HEK293 (cell line): ENCODE results near the gene PITPNM1.

Experiments used
- CTCF ChIA-PET: fragments of 350-600 bp; formaldehyde crosslinking; extraction: SDS; loops from one replicate; lab custom pipeline; 2021; ENCODE audit warnings: antibody characterized with exemption; lab: Yijun Ruan, JAX
- POLR2A ChIA-PET: fragments of 300-600 bp; formaldehyde crosslinking; extraction: SDS; loops from one replicate; lab custom pipeline; 2020; ENCODE audit warnings: antibody characterized with exemption, inconsistent platforms; lab: Yijun Ruan, JAX
- H3K27ac ChIP-seq: fragments of 200-500 bp; sonication (Bioruptor generic); 2 replicates; pipeline ENCODE4 v1.5.1; 2014; ENCODE audit warnings: low read depth, low read length, control low read depth, inconsistent platforms; ENCODE audit errors: extremely low read depth
- H3K36me3 ChIP-seq, 2 experiments: fragments of 200-500 bp in 1 of 2; sonication (Bioruptor generic) in 1 of 2; 1 replicate in 1 of 2; 2 replicates in 1 of 2; pipeline ENCODE4 v1.5.1; 2014 to 2017; ENCODE audit warnings: inconsistent platforms in 2 of 2, low read length in 2 of 2; ENCODE audit not compliant: control insufficient read depth in 2 of 2, insufficient read depth in 1 of 2
- H3K4me1 ChIP-seq: fragments of 200-500 bp; sonication (Bioruptor generic); 2 replicates; pipeline ENCODE4 v1.5.1; 2014; ENCODE audit warnings: mild to moderate bottlenecking, low read length, inconsistent platforms; ENCODE audit not compliant: control insufficient read depth, insufficient read depth
- H3K4me3 ChIP-seq: 2 replicates; pipeline ENCODE4 v1.5.1; 2011; ENCODE audit warnings: low read depth, mild to moderate bottlenecking, control low read depth, low read length, moderate library complexity
- H3K9me3 ChIP-seq: fragments of 200-500 bp; sonication (Bioruptor generic); 2 replicates; pipeline ENCODE4 v1.5.1; 2014; ENCODE audit warnings: low read depth, low read length, inconsistent platforms; ENCODE audit not compliant: control insufficient read depth, insufficient read depth
- GLI4 ChIP-seq: fragments of 450-650 bp; formaldehyde crosslinking; IDR thresholded peaks from 2 replicates; pipeline ENCODE4 v1.5.1; 2016; ENCODE audit warnings: missing biosample characterization, missing genetic modification characterization
- KLF16 ChIP-seq: fragments of 450-650 bp; formaldehyde crosslinking; IDR thresholded peaks from 2 replicates; pipeline ENCODE4 v1.5.1; 2017; ENCODE audit warnings: missing biosample characterization, missing genetic modification characterization
- MYNN ChIP-seq: fragments of 450-650 bp; formaldehyde crosslinking; IDR thresholded peaks from 2 replicates; pipeline ENCODE4 v1.5.1; 2016; ENCODE audit warnings: missing biosample characterization, missing genetic modification characterization, borderline replicate concordance
- WT1 ChIP-seq: fragments of 450-650 bp; formaldehyde crosslinking; IDR thresholded peaks from 2 replicates; pipeline ENCODE4 v1.5.1; 2016; ENCODE audit warnings: missing biosample characterization, missing genetic modification characterization
- ZNF19 ChIP-seq: fragments of 450-650 bp; formaldehyde crosslinking; IDR thresholded peaks from 2 replicates; pipeline ENCODE4; 2016; ENCODE audit warnings: missing biosample characterization, missing genetic modification characterization, low read depth
- ZNF2 ChIP-seq: fragments of 450-650 bp; formaldehyde crosslinking; IDR thresholded peaks from 2 replicates; pipeline ENCODE4 v1.5.1; 2016; ENCODE audit warnings: missing biosample characterization, missing genetic modification characterization
- ZNF302 ChIP-seq: fragments of 450-650 bp; formaldehyde crosslinking; IDR thresholded peaks from 2 replicates; pipeline ENCODE4 v1.5.1; 2016; ENCODE audit warnings: missing biosample characterization, missing genetic modification characterization, low read depth
- ZNF341 ChIP-seq: fragments of 450-650 bp; formaldehyde crosslinking; IDR thresholded peaks from 2 replicates; pipeline ENCODE4; 2016; ENCODE audit warnings: low read depth, missing biosample characterization, missing genetic modification characterization
- ZNF623 ChIP-seq: fragments of 450-650 bp; formaldehyde crosslinking; IDR thresholded peaks from 2 replicates; pipeline ENCODE4 v1.5.1; 2016; ENCODE audit warnings: missing biosample characterization, missing genetic modification characterization
- ZNF624 ChIP-seq: fragments of 450-650 bp; formaldehyde crosslinking; IDR thresholded peaks from 2 replicates; pipeline ENCODE4 v1.5.1; 2017; ENCODE audit warnings: missing biosample characterization, missing genetic modification characterization
- ZNF664 ChIP-seq: fragments of 450-650 bp; formaldehyde crosslinking; IDR thresholded peaks from 2 replicates; pipeline ENCODE4 v1.5.1; 2016; ENCODE audit warnings: missing biosample characterization, missing genetic modification characterization
- ZNF76 ChIP-seq: fragments of 450-650 bp; formaldehyde crosslinking; IDR thresholded peaks from 2 replicates; pipeline ENCODE4; 2016; ENCODE audit warnings: low read depth, missing biosample characterization, missing genetic modification characterization, borderline replicate concordance
- ZSCAN23 ChIP-seq: fragments of 450-650 bp; formaldehyde crosslinking; IDR thresholded peaks from 2 replicates; pipeline ENCODE4 v1.5.1; 2016; ENCODE audit warnings: missing biosample characterization, missing genetic modification characterization
- TF ChIP-seq, protein P1 (sequence below): fragments of 450-650 bp; formaldehyde crosslinking; IDR thresholded peaks from 2 replicates; pipeline ENCODE4 v1.5.1; 2016; ENCODE audit warnings: missing biosample characterization, missing genetic modification characterization
- TF ChIP-seq, protein P2 (sequence below): fragments of 450-650 bp; formaldehyde crosslinking; IDR thresholded peaks from 2 replicates; pipeline ENCODE4 v1.5.1; 2016; ENCODE audit warnings: missing biosample characterization, missing genetic modification characterization
- TF ChIP-seq, protein P3 (sequence below): fragments of 450-650 bp; formaldehyde crosslinking; IDR thresholded peaks from 2 replicates; pipeline ENCODE4 v1.5.1; 2016; ENCODE audit warnings: missing biosample characterization, missing genetic modification characterization, borderline replicate concordance
- TF ChIP-seq, protein P4 (sequence below): fragments of 450-650 bp; formaldehyde crosslinking; IDR thresholded peaks from 2 replicates; pipeline ENCODE4 v1.5.1; 2016; ENCODE audit warnings: missing biosample characterization, missing genetic modification characterization
- TF ChIP-seq, protein P5 (sequence below): fragments of 450-650 bp; formaldehyde crosslinking; IDR thresholded peaks from 2 replicates; pipeline ENCODE4 v1.5.1; 2016; ENCODE audit warnings: missing biosample characterization, missing genetic modification characterization
- TF ChIP-seq, protein P6 (sequence below): fragments of 450-650 bp; formaldehyde crosslinking; IDR thresholded peaks from 2 replicates; pipeline ENCODE4 v1.5.1; 2016; ENCODE audit warnings: missing biosample characterization, missing genetic modification characterization, borderline replicate concordance

Gene PITPNM1

DNA sequence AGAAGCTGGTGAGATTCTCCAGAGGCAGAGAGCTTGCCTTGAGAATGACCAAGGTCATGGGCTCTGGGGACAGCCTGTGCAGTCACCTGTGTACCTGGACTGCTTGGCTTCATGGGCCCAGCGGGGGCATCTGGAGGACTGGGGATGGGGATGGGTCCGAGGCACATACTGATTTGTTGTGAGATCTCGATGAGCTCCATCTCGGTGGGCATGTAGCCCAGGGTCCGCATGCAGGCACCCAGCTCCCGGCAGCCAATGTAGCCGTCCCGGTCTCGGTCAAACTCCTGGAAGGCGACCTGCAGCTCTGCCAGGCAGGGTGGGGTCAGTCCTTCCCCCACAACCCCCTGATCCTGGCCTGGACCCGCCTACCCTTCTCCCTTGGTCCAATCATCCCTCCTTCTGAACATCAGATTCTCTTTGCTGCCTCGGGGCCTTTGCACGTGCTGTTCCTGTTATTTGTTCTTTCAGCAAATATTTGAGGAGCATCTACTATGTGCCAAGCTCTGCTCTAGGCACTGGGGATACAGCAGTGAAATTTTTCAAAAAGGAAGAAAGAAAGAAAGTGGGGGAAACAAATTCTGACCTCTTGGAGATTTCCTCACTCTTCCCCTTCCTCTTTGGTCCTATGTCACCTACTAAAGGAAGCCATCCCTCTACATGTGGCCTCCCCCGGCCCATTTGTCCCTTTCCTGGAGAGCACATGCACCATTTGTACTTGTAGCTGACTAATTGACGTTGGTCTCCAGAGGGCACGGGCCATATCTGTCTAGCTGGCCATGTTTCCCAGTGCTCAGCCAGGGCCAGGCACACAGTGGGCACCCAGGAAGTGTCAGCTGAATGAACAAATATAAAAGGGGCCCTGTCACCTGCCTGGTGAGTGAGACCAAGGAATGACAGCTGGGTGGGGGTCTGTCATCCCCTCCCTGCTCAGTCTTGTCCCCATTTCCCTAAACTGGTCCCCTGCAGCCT lies 16.0 kb upstream of the PITPNM1 start:
- H3K9me3 ChIP-seq, result no peaks in the 10 kb centered on the region
- POLR2A ChIA-PET, result interaction anchor here (0.6 kb wide), 1 partner anchor 178 kb away, joined by 6 read pairs; no protein-coding TSS in a partner anchor
- peak; percentile 97 for TF ChIP-seq ZNF623 (tag by site-specific recombination)
- TF ChIP-seq, protein P1, sequence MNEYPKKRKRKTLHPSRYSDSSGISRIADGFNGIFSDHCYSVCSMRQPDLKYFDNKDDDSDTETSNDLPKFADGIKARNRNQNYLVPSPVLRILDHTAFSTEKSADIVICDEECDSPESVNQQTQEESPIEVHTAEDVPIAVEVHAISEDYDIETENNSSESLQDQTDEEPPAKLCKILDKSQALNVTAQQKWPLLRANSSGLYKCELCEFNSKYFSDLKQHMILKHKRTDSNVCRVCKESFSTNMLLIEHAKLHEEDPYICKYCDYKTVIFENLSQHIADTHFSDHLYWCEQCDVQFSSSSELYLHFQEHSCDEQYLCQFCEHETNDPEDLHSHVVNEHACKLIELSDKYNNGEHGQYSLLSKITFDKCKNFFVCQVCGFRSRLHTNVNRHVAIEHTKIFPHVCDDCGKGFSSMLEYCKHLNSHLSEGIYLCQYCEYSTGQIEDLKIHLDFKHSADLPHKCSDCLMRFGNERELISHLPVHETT (tag by site-specific recombination), result no peak
- CTCF ChIA-PET, result no interaction called here
- no peak overlapping the region for H3K27ac ChIP-seq
- no peak overlapping the region for H3K4me3 ChIP-seq
- H3K36me3 ChIP-seq, result no peaks in the 10 kb centered on the region
- no peaks in the 10 kb centered on the region for H3K4me1 ChIP-seq

DNA sequence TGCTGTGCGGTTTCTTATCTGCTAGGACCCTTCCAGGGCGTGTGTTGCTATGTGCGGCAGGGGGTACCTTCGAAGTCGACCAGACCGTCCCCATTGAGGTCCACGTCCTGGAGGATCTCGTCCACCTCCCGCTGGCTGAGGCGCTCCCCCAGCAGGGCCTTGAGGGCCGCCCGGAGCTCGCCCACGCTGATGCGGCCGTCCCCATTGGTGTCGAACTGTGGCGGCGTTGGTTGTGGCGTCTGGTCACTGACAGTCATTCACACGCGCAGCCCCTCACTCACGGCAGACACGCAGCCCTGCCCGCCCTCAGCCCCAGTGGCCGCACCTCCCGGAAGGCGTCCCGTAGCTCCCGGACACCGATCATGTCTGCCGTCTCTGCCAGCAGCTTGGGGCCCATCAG lies 14.6 kb upstream of the PITPNM1 start:
- CTCF ChIA-PET, result interaction anchor here (0.8 kb wide), 1 partner anchor 33 kb away, joined by 3 read pairs; no protein-coding TSS in a partner anchor
- no peak overlapping the region for H3K27ac ChIP-seq
- no peak overlapping the region for H3K4me3 ChIP-seq
- POLR2A ChIA-PET, result no interaction called here
- H3K9me3 ChIP-seq, result no peaks in the 10 kb centered on the region
- TF ChIP-seq, protein P2, sequence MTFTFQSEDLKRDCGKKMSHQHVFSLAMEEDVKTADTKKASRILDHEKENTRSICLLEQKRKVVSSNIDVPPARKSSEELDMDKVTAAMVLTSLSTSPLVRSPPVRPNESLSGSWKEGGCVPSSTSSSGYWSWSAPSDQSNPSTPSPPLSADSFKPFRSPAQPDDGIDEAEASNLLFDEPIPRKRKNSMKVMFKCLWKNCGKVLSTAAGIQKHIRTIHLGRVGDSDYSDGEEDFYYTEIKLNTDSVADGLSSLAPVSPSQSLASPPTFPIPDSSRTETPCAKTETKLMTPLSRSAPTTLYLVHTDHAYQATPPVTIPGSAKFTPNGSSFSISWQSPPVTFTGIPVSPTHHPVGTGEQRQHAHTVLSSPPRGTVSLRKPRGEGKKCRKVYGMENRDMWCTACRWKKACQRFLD (tag by site-specific recombination), result no peak
- TF ChIP-seq ZSCAN23, result no peak
- TF ChIP-seq, protein P3, sequence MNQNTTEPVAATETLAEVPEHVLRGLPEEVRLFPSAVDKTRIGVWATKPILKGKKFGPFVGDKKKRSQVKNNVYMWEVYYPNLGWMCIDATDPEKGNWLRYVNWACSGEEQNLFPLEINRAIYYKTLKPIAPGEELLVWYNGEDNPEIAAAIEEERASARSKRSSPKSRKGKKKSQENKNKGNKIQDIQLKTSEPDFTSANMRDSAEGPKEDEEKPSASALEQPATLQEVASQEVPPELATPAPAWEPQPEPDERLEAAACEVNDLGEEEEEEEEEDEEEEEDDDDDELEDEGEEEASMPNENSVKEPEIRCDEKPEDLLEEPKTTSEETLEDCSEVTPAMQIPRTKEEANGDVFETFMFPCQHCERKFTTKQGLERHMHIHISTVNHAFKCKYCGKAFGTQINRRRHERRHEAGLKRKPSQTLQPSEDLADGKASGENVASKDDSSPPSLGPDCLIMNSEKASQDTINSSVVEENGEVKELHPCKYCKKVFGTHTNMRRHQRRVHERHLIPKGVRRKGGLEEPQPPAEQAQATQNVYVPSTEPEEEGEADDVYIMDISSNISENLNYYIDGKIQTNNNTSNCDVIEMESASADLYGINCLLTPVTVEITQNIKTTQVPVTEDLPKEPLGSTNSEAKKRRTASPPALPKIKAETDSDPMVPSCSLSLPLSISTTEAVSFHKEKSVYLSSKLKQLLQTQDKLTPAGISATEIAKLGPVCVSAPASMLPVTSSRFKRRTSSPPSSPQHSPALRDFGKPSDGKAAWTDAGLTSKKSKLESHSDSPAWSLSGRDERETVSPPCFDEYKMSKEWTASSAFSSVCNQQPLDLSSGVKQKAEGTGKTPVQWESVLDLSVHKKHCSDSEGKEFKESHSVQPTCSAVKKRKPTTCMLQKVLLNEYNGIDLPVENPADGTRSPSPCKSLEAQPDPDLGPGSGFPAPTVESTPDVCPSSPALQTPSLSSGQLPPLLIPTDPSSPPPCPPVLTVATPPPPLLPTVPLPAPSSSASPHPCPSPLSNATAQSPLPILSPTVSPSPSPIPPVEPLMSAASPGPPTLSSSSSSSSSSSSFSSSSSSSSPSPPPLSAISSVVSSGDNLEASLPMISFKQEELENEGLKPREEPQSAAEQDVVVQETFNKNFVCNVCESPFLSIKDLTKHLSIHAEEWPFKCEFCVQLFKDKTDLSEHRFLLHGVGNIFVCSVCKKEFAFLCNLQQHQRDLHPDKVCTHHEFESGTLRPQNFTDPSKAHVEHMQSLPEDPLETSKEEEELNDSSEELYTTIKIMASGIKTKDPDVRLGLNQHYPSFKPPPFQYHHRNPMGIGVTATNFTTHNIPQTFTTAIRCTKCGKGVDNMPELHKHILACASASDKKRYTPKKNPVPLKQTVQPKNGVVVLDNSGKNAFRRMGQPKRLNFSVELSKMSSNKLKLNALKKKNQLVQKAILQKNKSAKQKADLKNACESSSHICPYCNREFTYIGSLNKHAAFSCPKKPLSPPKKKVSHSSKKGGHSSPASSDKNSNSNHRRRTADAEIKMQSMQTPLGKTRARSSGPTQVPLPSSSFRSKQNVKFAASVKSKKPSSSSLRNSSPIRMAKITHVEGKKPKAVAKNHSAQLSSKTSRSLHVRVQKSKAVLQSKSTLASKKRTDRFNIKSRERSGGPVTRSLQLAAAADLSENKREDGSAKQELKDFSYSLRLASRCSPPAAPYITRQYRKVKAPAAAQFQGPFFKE (tag by site-specific recombination), result no peak
- TF ChIP-seq ZNF624 (tag by site-specific recombination), result no peak
- TF ChIP-seq ZNF664 (tag by site-specific recombination), result no peak
- TF ChIP-seq KLF16, result no peak
- TF ChIP-seq, protein P4, sequence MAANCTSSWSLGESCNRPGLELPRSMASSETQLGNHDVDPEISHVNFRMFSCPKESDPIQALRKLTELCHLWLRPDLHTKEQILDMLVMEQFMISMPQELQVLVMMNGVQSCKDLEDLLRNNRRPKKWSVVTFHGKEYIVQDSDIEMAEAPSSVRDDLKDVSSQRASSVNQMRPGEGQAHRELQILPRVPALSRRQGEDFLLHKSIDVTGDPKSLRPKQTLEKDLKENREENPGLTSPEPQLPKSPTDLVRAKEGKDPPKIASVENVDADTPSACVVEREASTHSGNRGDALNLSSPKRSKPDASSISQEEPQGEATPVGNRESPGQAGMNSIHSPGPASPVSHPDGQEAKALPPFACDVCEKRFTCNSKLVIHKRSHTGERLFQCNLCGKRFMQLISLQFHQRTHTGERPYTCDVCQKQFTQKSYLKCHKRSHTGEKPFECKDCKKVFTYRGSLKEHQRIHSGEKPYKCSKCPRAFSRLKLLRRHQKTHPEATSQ (tag by site-specific recombination), result no peak
- TF ChIP-seq WT1, result no peak
- TF ChIP-seq ZNF2 (tag by site-specific recombination), result no peak
- TF ChIP-seq, protein P5, sequence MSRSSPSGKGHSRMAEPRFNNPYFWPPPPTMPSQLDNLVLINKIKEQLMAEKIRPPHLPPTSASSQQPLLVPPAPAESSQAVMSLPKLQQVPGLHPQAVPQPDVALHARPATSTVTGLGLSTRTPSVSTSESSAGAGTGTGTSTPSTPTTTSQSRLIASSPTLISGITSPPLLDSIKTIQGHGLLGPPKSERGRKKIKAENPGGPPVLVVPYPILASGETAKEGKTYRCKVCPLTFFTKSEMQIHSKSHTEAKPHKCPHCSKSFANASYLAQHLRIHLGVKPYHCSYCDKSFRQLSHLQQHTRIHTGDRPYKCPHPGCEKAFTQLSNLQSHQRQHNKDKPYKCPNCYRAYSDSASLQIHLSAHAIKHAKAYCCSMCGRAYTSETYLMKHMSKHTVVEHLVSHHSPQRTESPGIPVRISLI (tag by site-specific recombination), result no peak
- TF ChIP-seq, protein P6, sequence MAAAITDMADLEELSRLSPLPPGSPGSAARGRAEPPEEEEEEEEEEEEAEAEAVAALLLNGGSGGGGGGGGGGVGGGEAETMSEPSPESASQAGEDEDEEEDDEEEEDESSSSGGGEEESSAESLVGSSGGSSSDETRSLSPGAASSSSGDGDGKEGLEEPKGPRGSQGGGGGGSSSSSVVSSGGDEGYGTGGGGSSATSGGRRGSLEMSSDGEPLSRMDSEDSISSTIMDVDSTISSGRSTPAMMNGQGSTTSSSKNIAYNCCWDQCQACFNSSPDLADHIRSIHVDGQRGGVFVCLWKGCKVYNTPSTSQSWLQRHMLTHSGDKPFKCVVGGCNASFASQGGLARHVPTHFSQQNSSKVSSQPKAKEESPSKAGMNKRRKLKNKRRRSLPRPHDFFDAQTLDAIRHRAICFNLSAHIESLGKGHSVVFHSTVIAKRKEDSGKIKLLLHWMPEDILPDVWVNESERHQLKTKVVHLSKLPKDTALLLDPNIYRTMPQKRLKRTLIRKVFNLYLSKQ (tag by site-specific recombination), result no peak
- no peak for TF ChIP-seq MYNN (tag by site-specific recombination)
- TF ChIP-seq ZNF19 (tag by site-specific recombination), result no peak
- no peak for TF ChIP-seq ZNF302 (tag by site-specific recombination)
- TF ChIP-seq GLI4 (tag by site-specific recombination), result no peak
- no peak for TF ChIP-seq ZNF341 (tag by site-specific recombination)
- TF ChIP-seq ZNF76 (tag by site-specific recombination), result no peak
- no peaks in the 10 kb centered on the region for H3K4me1 ChIP-seq
- H3K36me3 ChIP-seq, result no peaks in the 10 kb centered on the region
